ENCODE results near the gene SH2D3C.

DNA sequence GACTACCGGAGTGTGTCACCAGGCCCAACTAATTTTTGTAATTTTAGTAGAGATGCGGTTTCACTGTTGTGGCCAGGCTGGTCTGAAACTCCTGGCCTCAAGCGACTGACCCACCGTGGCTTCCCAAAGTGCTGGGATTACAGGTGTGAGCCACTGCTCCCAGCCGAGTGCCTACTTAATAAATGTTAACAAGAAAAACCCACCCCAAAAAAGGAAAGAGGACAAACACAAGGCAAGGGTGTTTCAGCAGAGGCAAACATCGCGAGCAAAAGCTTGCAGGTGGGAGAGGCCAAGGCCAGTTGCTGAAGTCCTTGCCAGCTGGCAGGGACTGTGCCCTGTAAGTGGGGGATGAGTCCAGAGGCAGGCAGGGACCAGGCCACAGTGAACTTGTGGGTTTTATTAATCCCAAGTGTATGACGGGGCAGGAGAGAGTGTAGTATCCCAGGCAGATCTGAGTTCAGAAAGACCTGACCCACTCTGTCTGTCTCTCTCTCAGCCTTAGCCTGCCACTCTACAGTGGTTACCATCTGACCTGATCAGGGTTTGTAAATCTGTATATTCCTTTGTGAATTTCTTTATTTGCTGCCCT, 17.9 kb upstream of the SH2D3C start:
- TF ChIP-seq CTCF (IDR thresholded peaks at IDR 0.05 in 4 of 5, conservative IDR thresholded peaks at IDR 0.05 in 1 of 5) (no peak), POLR2A (IDR thresholded peaks at IDR 0.05) (no peak)

Measured in gastrocnemius medialis (tissue), 4 donors.